HCT116 (cell line): ENCODE data around the gene TMEM116. TPM values are rescaled to one million over a fixed set of nuclear protein-coding genes. Genes with fewer than 3 reads are reported as not detected.

Source experiments
- ATAC-seq: fragments of 200-7000 bp; cut with Tn5 transposase; 2 replicates; pipeline ENCODE4 v1.9.1; 2020; ENCODE audit warnings: mild to moderate bottlenecking, moderate library complexity
- BruUV-seq: library from RNA; stranded (reverse); fragments of 400-500 nt; replicated peaks from 2 replicates; lab custom pipeline; 2021; lab: Mats Ljungman, UMichigan
- CTCF ChIA-PET: fragments of 300-600 bp; sonication (Branson Sonifier 250); formaldehyde crosslinking; loops from one replicate; lab custom pipeline; 2021; ENCODE audit warnings: antibody characterized with exemption; lab: Charles Lee
- POLR2A ChIA-PET: fragments of 300-600, 350-600 bp; sonication (Branson Sonifier 250); formaldehyde crosslinking; loops from one replicate; lab custom pipeline; 2021; ENCODE audit warnings: antibody characterized with exemption; lab: Charles Lee
- RAD21 ChIA-PET, 2 experiments: fragments of 300-600 bp; sonication (Branson Sonifier 250); formaldehyde crosslinking; loops; one replicate each; lab custom pipeline; 2023; ENCODE audit warnings: low total read pairs in 2 of 2; ENCODE audit not compliant: uncharacterized antibody in 2 of 2, unreplicated experiment in 2 of 2, low non-redundant PET in 1 of 2; lab: Charles Lee
- DNase-seq: peaks from one replicate; pipeline ENCODE4 v3.0.0-alpha.2; 2010; ENCODE audit warnings: low read depth, low spot score
- H2AFZ ChIP-seq: fragments of 200-600 bp; shearing (Covaris generic), sonication (generic); 2 replicates; pipeline ENCODE4 v1.6.1; 2017; ENCODE audit warnings: low read depth, mixed run types, mixed read lengths, antibody characterized with exemption, low read length; ENCODE audit not compliant: poor library complexity, severe bottlenecking
- H3K27ac ChIP-seq: 2 replicates; pipeline ENCODE4 v1.5.1; 2012; ENCODE audit warnings: low read depth, low read length
- H3K27me3 ChIP-seq: fragments of 200-600 bp; sonication (generic); 2 replicates; pipeline ENCODE4 v1.6.1; 2016; ENCODE audit warnings: mixed run types, low read length, mixed read lengths; ENCODE audit not compliant: insufficient read depth
- H3K36me3 ChIP-seq, 2 experiments: fragments of 200-500 bp in 1 of 2; fragments of 200-600 bp in 1 of 2; sonication (Bioruptor generic) in 1 of 2; sonication (generic) in 1 of 2; 2 replicates each; pipeline versions ENCODE4 v1.5.1 to v1.6.1; 2014 to 2016; ENCODE audit warnings: low read length in 2 of 2, inconsistent platforms in 1 of 2, mixed read lengths in 1 of 2, mixed run types in 1 of 2; ENCODE audit not compliant: insufficient read depth in 2 of 2, control insufficient read depth in 1 of 2
- H3K4me1 ChIP-seq, 2 experiments: fragments of 200-600 bp in 1 of 2; sonication (generic) in 1 of 2; 2 replicates each; pipeline versions ENCODE4 v1.5.1 to v1.6.1; 2012 to 2017; ENCODE audit warnings: low read length in 2 of 2, inconsistent platforms in 1 of 2, mild to moderate bottlenecking in 1 of 2, mixed read lengths in 1 of 2, mixed run types in 1 of 2, moderate library complexity in 1 of 2; ENCODE audit not compliant: insufficient read depth in 2 of 2, control insufficient read depth in 1 of 2
- H3K4me2 ChIP-seq: fragments of 200-600 bp; sonication (generic); 2 replicates; pipeline ENCODE4 v1.6.1; 2017; ENCODE audit warnings: mixed run types, low read length, mixed read lengths
- H3K4me3 ChIP-seq, 2 experiments: fragments of 200-600 bp in 1 of 2; sonication (generic) in 1 of 2; replicated peaks in 1 of 2; 2 replicates each; pipeline ENCODE4 v1.5.1; 2011 to 2016; ENCODE audit warnings: low read length in 2 of 2, control low read depth in 1 of 2, low read depth in 1 of 2, mild to moderate bottlenecking in 1 of 2, mixed read lengths in 1 of 2, mixed run types in 1 of 2
- H3K79me2 ChIP-seq: fragments of 200-600 bp; sonication (generic); 2 replicates; pipeline ENCODE4 v1.6.1; 2017; ENCODE audit warnings: mild to moderate bottlenecking, mixed run types, low read length, moderate library complexity, mixed read lengths; ENCODE audit not compliant: insufficient read depth
- H3K9ac ChIP-seq: fragments of 200-600 bp; sonication (generic); 2 replicates; pipeline ENCODE4 v1.6.1; 2016; ENCODE audit warnings: low read length, mixed read lengths
- H3K9me2 ChIP-seq: fragments of 200-600 bp; sonication (generic), shearing (Covaris generic); 2 replicates; pipeline ENCODE4 v1.6.1; 2017; ENCODE audit warnings: mixed run types, mild to moderate bottlenecking, moderate library complexity; ENCODE audit not compliant: insufficient read depth
- H3K9me3 ChIP-seq, 2 experiments: fragments of 200-500 bp in 1 of 2; fragments of 200-600 bp in 1 of 2; sonication (Bioruptor generic) in 1 of 2; sonication (generic) in 1 of 2; 2 replicates each; pipeline ENCODE4 v1.6.1; 2014 to 2017; ENCODE audit warnings: low read length in 2 of 2, mixed read lengths in 2 of 2, inconsistent platforms in 1 of 2, low read depth in 1 of 2, mild to moderate bottlenecking in 1 of 2, mixed run types in 1 of 2, moderate library complexity in 1 of 2; ENCODE audit not compliant: control insufficient read depth in 1 of 2, insufficient read depth in 1 of 2
- H4K20me1 ChIP-seq: fragments of 200-600 bp; sonication (generic), shearing (Covaris generic); 2 replicates; pipeline ENCODE4 v1.6.1; 2017; ENCODE audit warnings: mixed run types, mild to moderate bottlenecking, moderate library complexity; ENCODE audit not compliant: insufficient read depth
- ATF3 ChIP-seq: IDR thresholded peaks from 2 replicates; pipeline ENCODE4 v1.6.1; 2012
- CBX3 ChIP-seq: IDR thresholded peaks from 2 replicates; pipeline ENCODE4 v1.6.1; 2012; ENCODE audit warnings: low read depth
- CEBPB ChIP-seq: IDR thresholded peaks from 2 replicates; pipeline ENCODE4 v1.6.1; 2012; ENCODE audit warnings: low read depth
- EGR1 ChIP-seq: IDR thresholded peaks from 2 replicates; pipeline ENCODE4 v1.6.1; 2012; ENCODE audit warnings: low read depth
- ELF1 ChIP-seq: IDR thresholded peaks from 2 replicates; pipeline ENCODE4 v1.6.1; 2012; ENCODE audit warnings: low read depth, borderline replicate concordance
- EZH2 ChIP-seq: fragments of 200-600 bp; sonication (generic); IDR thresholded peaks from 2 replicates; pipeline ENCODE4 v1.6.1; 2017; ENCODE audit warnings: antibody characterized with exemption, mixed run types
- EZH2phosphoT487 ChIP-seq: fragments of 200-600 bp; IDR thresholded peaks from 2 replicates; pipeline ENCODE4 v1.6.1; 2018; ENCODE audit warnings: antibody characterized with exemption, borderline replicate concordance
- JUND ChIP-seq: IDR thresholded peaks from 2 replicates; pipeline ENCODE4 v1.6.1; 2012
- POLR2A ChIP-seq: IDR thresholded peaks from 2 replicates; pipeline ENCODE4 v1.7.0; 2011; ENCODE audit warnings: borderline replicate concordance; ENCODE audit not compliant: insufficient read depth, insufficient read length; ENCODE audit errors: extremely low read depth
- POLR2AphosphoS5 ChIP-seq: IDR thresholded peaks from 2 replicates; pipeline ENCODE4 v1.6.1; 2011; ENCODE audit warnings: mild to moderate bottlenecking, low read depth, low read length, moderate library complexity
- RAD21 ChIP-seq: IDR thresholded peaks from 2 replicates; pipeline ENCODE4 v1.6.1; 2012; ENCODE audit warnings: low read depth, mild to moderate bottlenecking
- SIN3A ChIP-seq: IDR thresholded peaks from 2 replicates; pipeline ENCODE4 v1.6.1; 2012; ENCODE audit warnings: low read depth
- SP1 ChIP-seq: IDR thresholded peaks from 2 replicates; pipeline ENCODE4 v1.6.1; 2012; ENCODE audit warnings: low read depth
- SRF ChIP-seq: IDR thresholded peaks from 2 replicates; pipeline ENCODE4 v1.6.1; 2012; ENCODE audit warnings: low read depth
- TCF7L2 ChIP-seq: IDR thresholded peaks from 2 replicates; pipeline ENCODE4 v1.7.0; 2011; ENCODE audit warnings: borderline replicate concordance, inconsistent platforms; ENCODE audit not compliant: insufficient read depth, insufficient read length; ENCODE audit errors: extremely low read depth
- YY1 ChIP-seq: IDR thresholded peaks from 2 replicates; pipeline ENCODE4 v1.6.1; 2011; ENCODE audit warnings: low read length, low read depth, moderate library complexity, mild to moderate bottlenecking; ENCODE audit not compliant: insufficient replicate concordance; ENCODE audit errors: extremely low read depth
- ZBTB33 ChIP-seq: IDR thresholded peaks from 2 replicates; pipeline ENCODE4 v1.6.1; 2011; ENCODE audit warnings: mild to moderate bottlenecking, low read length, moderate library complexity; ENCODE audit not compliant: insufficient replicate concordance; ENCODE audit errors: extremely low read depth
- ZFX ChIP-seq: fragments of 450-650 bp; IDR thresholded peaks from 2 replicates; pipeline ENCODE4 v1.6.1; 2017
- ZNF274 ChIP-seq: fragments of 200-500 bp; sonication (Bioruptor generic); IDR thresholded peaks from 2 replicates; pipeline ENCODE4 v1.6.1; 2014; ENCODE audit warnings: mild to moderate bottlenecking, low read depth, low read length, inconsistent platforms
- intact Hi-C: fragments of 100-400 bp; cut with micrococcal nuclease; formaldehyde crosslinking; loops from 2 replicates; pipeline ENCODE4 v1.10.0; 2022
- total RNA-seq: library from RNA; stranded (reverse); gene quantifications from one replicate; pipeline ENCODE4 v1.2.1, GENCODE V29; 2021; ENCODE audit not compliant: unreplicated experiment

TMEM116 gene
- total RNA-seq, 1 experiment from 2014 or later = 6.8 TPM

GRCh38 chr12:112005419-112006395, 7.3 kb downstream of the TMEM116 start:
- ChIA-PET POLR2A (interaction anchor here (1.2 kb wide), 1 partner anchor 12 kb away, joined by 3 read pairs; no protein-coding TSS in a partner anchor), RAD21 (no interaction called here), CTCF (no interaction called here)
- DNase-seq (peak; percentile 24), ATAC-seq (peak; percentile 100)
- peak overlapping the region in 1 of 2 experiments; percentile 17; a peak in 1 of 4 replicates for H3K4me3 ChIP-seq
- H3K27me3 ChIP-seq = no peaks in the 10 kb centered on the region
- H4K20me1 ChIP-seq = no peaks in the 10 kb centered on the region
- no peaks in the 10 kb centered on the region for H3K79me2 ChIP-seq
- H2AFZ ChIP-seq = peak overlapping the region; percentile 59
- BruUV-seq = no TSS peak
- H3K9me2 ChIP-seq = no peaks in the 10 kb centered on the region
- H3K9ac ChIP-seq = 0 out of 2 replicates have a peak overlapping the region, but pooled peaks have one; percentile 1
- H3K4me1 ChIP-seq = peaks cover 11 to 12% of the 10 kb centered on the region in 2 experiments
- no peaks in the 10 kb centered on the region for H3K9me3 ChIP-seq
- no peak overlapping the region; the same call in 1 of the 2 replicates for H3K27ac ChIP-seq
- peak; percentile 43 for TF ChIP-seq POLR2AphosphoS5
- TF ChIP-seq SP1 = no peak
- H3K36me3 ChIP-seq = no peaks in the 10 kb centered on the region
- intact Hi-C loops = no loop called here
- H3K4me2 ChIP-seq = peak overlapping the region; percentile 65

GRCh38 chr12:112004041-112004440, 8.9 kb downstream of the TMEM116 start:
- ChIA-PET POLR2A (interaction anchor here (1.2 to 1.4 kb wide), 2 partner anchors 9 to 11 kb away, joined by 3 read pairs; partner anchors contain the start of genes ERP29 and TMEM116), CTCF (no interaction called here), RAD21 (no interaction called here)
- H3K79me2 ChIP-seq = no peaks in the 10 kb centered on the region
- H3K4me2 ChIP-seq = no peak overlapping the region
- ATAC-seq (no peak), DNase-seq (no peak)
- no TSS peak for BruUV-seq
- H3K36me3 ChIP-seq = no peaks in the 10 kb centered on the region
- H4K20me1 ChIP-seq = no peaks in the 10 kb centered on the region
- no peaks in the 10 kb centered on the region for H3K9me2 ChIP-seq
- no peaks in the 10 kb centered on the region for H3K9me3 ChIP-seq
- intact Hi-C loops = no loop called here
- H3K4me3 ChIP-seq = no peak overlapping the region
- no peak overlapping the region for H3K9ac ChIP-seq
- H3K27me3 ChIP-seq = no peaks in the 10 kb centered on the region
- H2AFZ ChIP-seq = no peak overlapping the region
- H3K27ac ChIP-seq = no peak overlapping the region
- peaks cover 11 to 15% of the 10 kb centered on the region in 2 experiments for H3K4me1 ChIP-seq
- TF ChIP-seq ZNF274 = no peak
- no peak for TF ChIP-seq YY1
- no peak for TF ChIP-seq ELF1
- no peak for TF ChIP-seq EZH2
- TF ChIP-seq JUND = no peak
- TF ChIP-seq EGR1 = no peak
- no peak for TF ChIP-seq POLR2A
- TF ChIP-seq SRF = no peak
- no peak for TF ChIP-seq ATF3
- no peak for TF ChIP-seq ZFX
- no peak for TF ChIP-seq SIN3A
- TF ChIP-seq CEBPB = no peak
- TF ChIP-seq ZBTB33 = no peak
- TF ChIP-seq TCF7L2 = no peak
- no peak for TF ChIP-seq RAD21
- TF ChIP-seq SP1 = no peak
- no peak for TF ChIP-seq CBX3
- no peak for TF ChIP-seq EZH2phosphoT487
